Naive B cell (primary cell): ENCODE results near the gene LBR. TPM values are rescaled to one million over a fixed set of nuclear protein-coding genes. Genes with fewer than 3 reads are reported as not detected.
"Not testable (repeated sequence)": the region's sequence is repeated elsewhere in the genome, so short reads cannot be mapped to it uniquely, and the experiment has no call there.

Experiments
- ATAC-seq, 2 donors: fragments of 150-1000 bp; cut with Tn5 transposase; 2 replicates each; pipeline ENCODE4 v1.10.0; 2021; ENCODE audit warnings: low read depth in 2 of 2, mild to moderate bottlenecking in 2 of 2, moderate library complexity in 2 of 2
- DNase-seq: peaks from one replicate; pipeline ENCODE4 v3.0.0; 2022
- H3K27ac Mint-ChIP-seq, 6 donors: one replicate each; pipeline ENCODE4 v1.8.0; 2020 to 2022; ENCODE audit warnings: mild to moderate bottlenecking in 6 of 6, mixed read lengths in 6 of 6, moderate library complexity in 5 of 6, inconsistent platforms in 2 of 6
- H3K27me3 Mint-ChIP-seq, 3 donors: one replicate each; pipeline ENCODE4 v1.8.0; 2021 to 2022; ENCODE audit warnings: mixed read lengths in 3 of 3, mild to moderate bottlenecking in 1 of 3
- H3K36me3 Mint-ChIP-seq, 2 donors: one replicate each; pipeline ENCODE4 v1.8.0; 2020 to 2022; ENCODE audit warnings: mixed read lengths in 2 of 2, inconsistent platforms in 1 of 2, mild to moderate bottlenecking in 1 of 2
- H3K4me1 Mint-ChIP-seq, 3 donors: one replicate each; pipeline ENCODE4 v1.8.0; 2020 to 2022; ENCODE audit warnings: mixed read lengths in 3 of 3, inconsistent platforms in 1 of 3, mild to moderate bottlenecking in 1 of 3, moderate library complexity in 1 of 3
- H3K4me3 Mint-ChIP-seq, 8 donors: one replicate each; pipeline ENCODE4 v1.8.0; 2020 to 2022; ENCODE audit warnings: mild to moderate bottlenecking in 8 of 8, mixed read lengths in 8 of 8, moderate library complexity in 8 of 8, inconsistent platforms in 2 of 8
- H3K9me3 Mint-ChIP-seq, 7 donors: one replicate each; pipeline ENCODE4 v1.8.0; 2020 to 2022; ENCODE audit warnings: mixed read lengths in 7 of 7, mild to moderate bottlenecking in 5 of 7, inconsistent platforms in 2 of 7, moderate library complexity in 1 of 7
- polyA plus RNA-seq, 6 donors: library from polyadenylated mRNA; unstranded; fragments of 300-500 nt; fragmentation: Illumina TruSeq; gene quantifications; one replicate each; pipeline ENCODE4 v1.2.3, GENCODE V29; 2021; ENCODE audit warnings: low read depth in 6 of 6

Gene LBR
- polyA plus RNA-seq, 6 donors from 2014 or later, result 112 to 165 (median 146) TPM

GRCh38 chr1:225396357-225396756 is 31.5 kb downstream of the LBR start:
- peak overlapping the region in 1 of 6 donors; percentile 5 for H3K27ac Mint-ChIP-seq
- H3K4me3 Mint-ChIP-seq, result no peak overlapping the region
- no peak for ATAC-seq

GRCh38 chr1:225389843-225390242 is 38.0 kb downstream of the LBR start:
- peaks cover 0 to 1% (median 0%) of the 10 kb centered on the region in 7 donors for H3K9me3 Mint-ChIP-seq
- H3K4me1 Mint-ChIP-seq, result peaks cover 0 to 5% (median 3%) of the 10 kb centered on the region in 3 donors
- ATAC-seq (no peak), DNase-seq (no peak)
- H3K4me3 Mint-ChIP-seq, result no peak overlapping the region
- H3K27ac Mint-ChIP-seq, result peak overlapping the region in 3 of 6 donors; percentile 29 to 74 (median 56)
- peaks cover 0 to 4% of the 10 kb centered on the region in 2 donors for H3K36me3 Mint-ChIP-seq
- no peaks in the 10 kb centered on the region for H3K27me3 Mint-ChIP-seq

More at GRCh38 chr1:225396357-225396756, 31.5 kb downstream of the LBR start:
- H3K27me3 Mint-ChIP-seq, result no peaks in the 10 kb centered on the region
- H3K36me3 Mint-ChIP-seq, result peaks cover 0 to 14% of the 10 kb centered on the region in 2 donors
- no peak for DNase-seq
- no peaks in the 10 kb centered on the region for H3K9me3 Mint-ChIP-seq
- H3K4me1 Mint-ChIP-seq, result no peaks in the 10 kb centered on the region

GRCh38 chr1:225388372-225388771 is 39.5 kb downstream of the LBR start:
- Mint-ChIP-seq H3K27me3 (no peaks in the 10 kb centered on the region), H3K36me3 (peaks cover 0 to 11% of the 10 kb centered on the region in 2 donors), H3K27ac (no peak overlapping the region), H3K4me1 (peaks cover 0 to 5% (median 3%) of the 10 kb centered on the region in 3 donors), H3K9me3 (peaks cover 0 to 1% (median 0%) of the 10 kb centered on the region in 7 donors), H3K4me3 (no peak overlapping the region)
- ATAC-seq, result no peak
- no peak for DNase-seq

GRCh38 chr1:225386860-225387259 is 41.0 kb downstream of the LBR start:
- H3K4me1 Mint-ChIP-seq, H3K4me3 Mint-ChIP-seq, DNase-seq, H3K27me3 Mint-ChIP-seq, ATAC-seq, H3K9me3 Mint-ChIP-seq, H3K27ac Mint-ChIP-seq: not testable (repeated sequence)
- H3K36me3 Mint-ChIP-seq, result peaks cover 0 to 19% of the 10 kb centered on the region in 2 donors

GRCh38 chr1:225380691-225381090 is 47.1 kb downstream of the LBR start:
- DNase-seq (no peak), ATAC-seq (no peak)
- Mint-ChIP-seq H3K27ac (no peak overlapping the region), H3K27me3 (no peaks in the 10 kb centered on the region), H3K4me3 (no peak overlapping the region), H3K4me1 (no peaks in the 10 kb centered on the region), H3K36me3 (peaks cover 0 to 15% of the 10 kb centered on the region in 2 donors), H3K9me3 (no peaks in the 10 kb centered on the region)

GRCh38 chr1:225378880-225379279 is 49.0 kb downstream of the LBR start:
- H3K9me3 Mint-ChIP-seq, result no peaks in the 10 kb centered on the region
- H3K27me3 Mint-ChIP-seq, result no peaks in the 10 kb centered on the region
- no peak overlapping the region for H3K4me3 Mint-ChIP-seq
- no peak overlapping the region for H3K27ac Mint-ChIP-seq
- peaks cover 0 to 11% of the 10 kb centered on the region in 2 donors for H3K36me3 Mint-ChIP-seq
- H3K4me1 Mint-ChIP-seq, result no peaks in the 10 kb centered on the region
- no peak for DNase-seq
- no peak for ATAC-seq

GRCh38 chr1:225374996-225375395 is 52.8 kb downstream of the LBR start:
- Mint-ChIP-seq H3K36me3 (no peaks in the 10 kb centered on the region), H3K4me3 (no peak overlapping the region), H3K27ac (peak overlapping the region in 2 of 6 donors; percentile 34 to 60), H3K27me3 (peaks cover 0 to 3% (median 0%) of the 10 kb centered on the region in 3 donors), H3K4me1 (no peaks in the 10 kb centered on the region), H3K9me3 (no peaks in the 10 kb centered on the region)
- no peak for DNase-seq
- no peak for ATAC-seq

- H3K4me1 Mint-ChIP-seq, result no peaks in the 10 kb centered on the region
Observed at GRCh38 chr1:225373155-225373554, 54.7 kb downstream of the LBR start.

GRCh38 chr1:225371366-225372010 is 56.4 kb downstream of the LBR start:
- H3K4me1 Mint-ChIP-seq, result no peaks in the 10 kb centered on the region
- DNase-seq, result no peak
- no peak overlapping the region for H3K4me3 Mint-ChIP-seq
- H3K27ac Mint-ChIP-seq, result no peak overlapping the region
- ATAC-seq, result no peak
- H3K9me3 Mint-ChIP-seq, result no peaks in the 10 kb centered on the region
- no peaks in the 10 kb centered on the region for H3K36me3 Mint-ChIP-seq
- peaks cover 0 to 3% (median 0%) of the 10 kb centered on the region in 3 donors for H3K27me3 Mint-ChIP-seq

More at GRCh38 chr1:225373155-225373554, 54.7 kb downstream of the LBR start:
- Mint-ChIP-seq H3K9me3 (no peaks in the 10 kb centered on the region), H3K27ac (peak overlapping the region in 1 of 6 donors; percentile 71), H3K4me3 (no peak overlapping the region), H3K27me3 (peaks cover 0 to 3% (median 0%) of the 10 kb centered on the region in 3 donors), H3K36me3 (no peaks in the 10 kb centered on the region)
- DNase-seq (no peak), ATAC-seq (no peak)

- Mint-ChIP-seq H3K36me3 (no peaks in the 10 kb centered on the region), H3K27ac (no peak overlapping the region), H3K4me3 (no peak overlapping the region), H3K9me3 (no peaks in the 10 kb centered on the region), H3K27me3 (peaks cover 0 to 3% (median 0%) of the 10 kb centered on the region in 3 donors), H3K4me1 (no peaks in the 10 kb centered on the region)
- ATAC-seq (no peak), DNase-seq (no peak)
Observed at GRCh38 chr1:225368036-225368552, 59.7 kb downstream of the LBR start.

GRCh38 chr1:225366552-225366951 is 61.3 kb downstream of the LBR start:
- DNase-seq (no peak), ATAC-seq (no peak)
- no peak overlapping the region for H3K27ac Mint-ChIP-seq
- H3K4me1 Mint-ChIP-seq, result no peaks in the 10 kb centered on the region
- no peak overlapping the region for H3K4me3 Mint-ChIP-seq
- no peaks in the 10 kb centered on the region for H3K36me3 Mint-ChIP-seq
- H3K9me3 Mint-ChIP-seq, result no peaks in the 10 kb centered on the region
- H3K27me3 Mint-ChIP-seq, result no peaks in the 10 kb centered on the region

GRCh38 chr1:225366018-225366417 is 61.8 kb downstream of the LBR start:
- ATAC-seq (no peak), DNase-seq (no peak)
- H3K4me3 Mint-ChIP-seq, result no peak overlapping the region
- H3K27me3 Mint-ChIP-seq, result no peaks in the 10 kb centered on the region
- no peak overlapping the region for H3K27ac Mint-ChIP-seq
- no peaks in the 10 kb centered on the region for H3K36me3 Mint-ChIP-seq
- H3K4me1 Mint-ChIP-seq, result no peaks in the 10 kb centered on the region
- H3K9me3 Mint-ChIP-seq, result no peaks in the 10 kb centered on the region

- Mint-ChIP-seq H3K4me3 (no peak overlapping the region), H3K27me3 (no peaks in the 10 kb centered on the region), H3K4me1 (peaks cover 0 to 2% (median 0%) of the 10 kb centered on the region in 3 donors), H3K9me3 (no peaks in the 10 kb centered on the region), H3K27ac (no peak overlapping the region), H3K36me3 (no peaks in the 10 kb centered on the region)
- no peak for ATAC-seq
- DNase-seq, result no peak
Observed at GRCh38 chr1:225364439-225364838, 63.4 kb downstream of the LBR start.

GRCh38 chr1:225362805-225363204 is 65.0 kb downstream of the LBR start:
- peaks cover 0 to 5% (median 0%) of the 10 kb centered on the region in 3 donors for H3K27me3 Mint-ChIP-seq
- H3K9me3 Mint-ChIP-seq, result no peaks in the 10 kb centered on the region
- ATAC-seq (no peak), DNase-seq (no peak)
- H3K4me1 Mint-ChIP-seq, result peaks cover 0 to 2% (median 0%) of the 10 kb centered on the region in 3 donors
- no peak overlapping the region for H3K4me3 Mint-ChIP-seq
- no peaks in the 10 kb centered on the region for H3K36me3 Mint-ChIP-seq
- no peak overlapping the region for H3K27ac Mint-ChIP-seq
